Hindlimb muscle (tissue), 1 donor: ENCODE measurements around the gene TSEN54. TPM values are rescaled to one million over a fixed set of nuclear protein-coding genes. Genes with fewer than 3 reads are reported as not detected.
"Not testable (repeated sequence)": the region's sequence is repeated elsewhere in the genome, so short reads cannot be mapped to it uniquely, and the experiment has no call there.

Experiments used
- DNase-seq: peaks from one replicate; pipeline ENCODE4 v3.0.0-alpha.2; 2013
- polyA plus RNA-seq: library from polyadenylated mRNA; unstranded; fragments of 120-200 nt; gene quantifications from one replicate; pipeline ENCODE4 v1.2.1, GENCODE V29; 2013; ENCODE audit not compliant: insufficient read length

TSEN54 gene
- polyA plus RNA-seq, 1 donor, result 27.0 TPM

- DNase-seq, result no peak
Measured at GRCh38 chr17:75518983-75519537, 2.7 kb downstream of the TSEN54 start.

GRCh38 chr17:75520413-75520812 lies 4.1 kb downstream of the TSEN54 start:
- DNase-seq, result not testable (repeated sequence)

- no peak for DNase-seq
Measured at GRCh38 chr17:75521290-75521689, 5.0 kb downstream of the TSEN54 start.

- DNase-seq, result no peak
Measured at GRCh38 chr17:75521951-75522727, 5.8 kb downstream of the TSEN54 start.

- DNase-seq, result no peak
Measured at GRCh38 chr17:75523647-75524046, 7.3 kb downstream of the TSEN54 start.

- DNase-seq, result no peak
Measured at GRCh38 chr17:75524269-75524969, 8.1 kb downstream of the TSEN54 start.

DNA sequence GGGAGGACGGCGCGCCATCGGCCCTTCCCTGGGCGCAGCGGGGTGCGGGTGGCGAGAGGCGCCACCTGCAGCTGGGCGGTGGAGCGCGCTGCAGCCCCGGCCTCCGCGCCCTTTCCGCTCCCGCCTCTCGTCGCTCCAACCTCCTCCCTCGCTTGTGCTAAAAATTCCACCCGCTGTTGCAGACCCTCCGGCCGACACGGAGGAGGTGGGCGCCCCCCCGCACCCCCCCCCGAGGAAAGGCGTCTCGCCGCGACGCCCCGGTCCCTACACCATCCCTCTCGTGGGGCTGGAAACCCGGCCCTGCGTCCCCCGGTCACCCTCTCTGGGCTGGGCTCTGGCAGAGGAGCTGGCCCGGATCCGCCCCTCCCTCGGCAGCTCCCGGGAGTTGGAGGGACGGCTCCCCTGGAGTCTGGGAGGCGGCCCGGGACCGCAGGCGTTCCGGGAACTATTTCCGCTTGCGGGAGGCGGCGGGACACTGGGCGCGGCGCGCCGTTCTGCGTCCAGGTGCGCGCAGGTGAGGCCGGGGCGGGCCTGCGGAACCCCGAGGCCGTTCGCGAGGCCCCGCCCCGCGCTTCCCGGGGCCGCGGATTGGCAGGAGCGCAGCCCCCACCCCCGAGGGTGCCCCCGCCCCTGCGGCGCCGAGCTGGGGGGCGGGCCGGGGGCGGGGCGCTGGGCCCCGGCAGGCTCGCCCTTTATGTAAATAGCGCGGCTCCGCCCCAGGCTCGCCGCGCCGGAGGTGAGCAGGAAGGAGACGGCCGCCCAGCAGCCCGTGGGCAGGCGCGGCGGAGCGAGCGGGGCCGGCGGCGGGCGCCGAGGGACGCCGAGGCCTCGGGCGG lies 8.9 kb downstream of the TSEN54 start, which contains the start of gene LLGL2:
Gene LLGL2, plus strand, starts transcription at position 728 of the 836 bp plus-strand sequence. CDS start 17,730 bp downstream, outside the sequence.
- peak; percentile 53 for DNase-seq

- no peak for DNase-seq
Measured at GRCh38 chr17:75525806-75526554, 9.7 kb downstream of the TSEN54 start.

DNA sequence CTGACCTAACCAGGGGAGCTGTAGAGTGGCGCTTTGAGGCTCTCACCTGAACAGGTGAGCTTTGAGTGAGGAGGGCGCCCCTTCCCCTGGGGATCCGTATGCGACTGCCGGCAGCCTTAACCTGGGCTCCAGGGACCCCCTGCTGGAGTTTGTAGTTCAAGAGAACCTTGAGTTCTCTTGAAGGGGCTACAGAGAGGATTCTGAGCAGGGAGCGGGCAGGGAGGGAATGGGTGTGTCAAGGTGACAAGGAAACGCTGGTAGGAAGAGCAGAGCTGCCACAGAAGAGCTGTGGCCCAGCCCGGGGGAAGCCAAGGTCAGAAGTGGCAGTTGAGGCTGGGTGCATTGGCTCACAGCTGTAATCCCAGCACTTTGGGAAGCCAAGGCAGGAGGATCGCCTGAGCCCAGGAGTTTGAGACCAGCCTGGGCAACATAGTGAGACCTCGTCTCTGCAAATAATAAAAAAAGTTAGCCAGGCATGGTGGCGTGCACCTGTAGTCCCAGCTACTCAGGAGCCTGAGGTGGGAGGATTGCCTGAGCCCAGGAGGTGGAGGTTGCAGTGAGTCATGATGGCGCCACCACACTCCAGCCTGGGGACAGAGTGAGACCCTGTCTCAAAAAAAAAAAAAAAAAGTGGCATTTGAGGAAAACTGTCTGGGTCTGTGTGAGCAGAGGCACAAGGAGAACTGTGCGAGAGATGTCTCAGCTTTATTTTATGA lies 10.4 kb downstream of the TSEN54 start:
- DNase-seq, result no peak

DNA sequence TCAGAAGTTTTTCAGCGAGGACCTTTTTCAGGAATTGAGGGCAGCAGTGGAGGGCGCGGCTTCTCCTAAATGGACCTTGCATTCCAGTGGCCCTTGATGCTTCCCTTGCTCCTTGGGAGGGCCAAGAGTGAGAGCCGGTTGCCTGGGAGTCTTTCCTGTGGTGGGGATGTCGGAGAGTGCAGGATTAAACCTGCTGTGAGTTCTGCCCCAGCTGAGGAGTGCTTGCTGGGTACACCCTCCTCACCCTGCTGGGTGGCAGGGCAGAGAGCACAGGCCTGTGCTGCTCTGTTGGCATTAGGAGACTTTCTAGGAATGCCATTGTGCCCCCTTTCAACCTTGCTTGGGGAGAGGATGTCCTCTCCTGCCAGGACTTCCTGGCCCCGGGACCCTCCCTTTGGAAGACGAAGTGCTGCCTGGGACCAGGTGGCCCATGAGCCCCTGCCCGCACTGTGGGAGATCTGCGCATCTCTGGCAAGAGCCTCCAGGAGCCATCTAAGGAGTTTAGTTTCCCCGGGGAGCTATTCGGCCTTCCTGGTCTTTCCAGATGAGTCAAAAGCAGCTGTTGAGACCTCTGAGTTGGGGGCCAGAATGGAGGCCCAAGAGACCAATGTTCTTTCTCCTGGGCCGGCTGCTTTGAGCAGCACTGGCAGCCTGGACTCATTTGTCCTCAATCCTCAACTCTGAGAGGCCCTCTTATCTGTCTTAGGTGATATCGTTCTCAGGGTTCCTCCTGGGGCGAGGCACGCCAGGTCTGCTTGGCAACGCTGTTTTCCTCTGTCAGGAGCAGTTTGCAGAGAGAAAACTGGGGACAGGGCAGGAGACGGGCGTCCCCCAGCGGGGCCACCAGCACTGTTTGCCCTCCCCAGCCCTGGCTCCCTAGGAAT lies 14.8 kb downstream of the TSEN54 start:
- DNase-seq, result no peak

DNA sequence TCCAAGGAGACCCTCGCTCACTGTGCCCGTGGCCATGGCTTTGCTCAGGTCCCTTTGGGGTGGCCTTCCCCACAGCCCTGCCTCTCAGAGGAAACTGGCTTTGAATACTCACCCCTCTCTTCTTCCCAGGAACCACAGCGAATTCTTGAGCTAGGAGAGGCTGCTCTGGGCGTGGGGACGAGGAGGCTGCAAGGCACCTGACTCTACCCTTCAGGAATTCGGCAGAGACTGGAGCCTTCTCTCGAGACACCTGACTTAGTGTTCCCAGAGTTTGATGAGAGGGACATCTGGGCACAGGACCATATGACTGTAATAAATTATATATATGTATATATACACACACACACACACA lies 15.4 kb downstream of the TSEN54 start:
- no peak for DNase-seq

DNA sequence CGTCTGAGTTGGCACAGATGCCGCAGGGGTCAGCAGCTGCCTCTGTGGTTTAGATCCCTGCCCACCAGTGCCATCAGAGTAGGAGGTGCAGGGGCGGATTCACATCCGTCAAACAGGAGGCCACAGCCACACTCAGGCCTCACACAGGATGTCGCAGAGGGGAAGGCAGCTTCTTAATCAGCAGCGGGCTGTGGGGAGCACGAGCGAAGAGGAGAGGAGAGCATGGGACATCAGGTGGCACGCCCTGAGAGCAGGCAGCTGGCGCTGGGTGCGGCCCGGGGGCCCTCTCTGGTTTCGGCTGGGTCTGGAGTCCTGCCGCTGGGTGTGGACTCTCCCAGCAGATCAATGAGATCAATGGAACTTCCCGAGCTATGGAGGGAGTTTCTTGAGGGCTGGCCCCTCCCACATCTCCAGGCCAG lies 18.8 kb downstream of the TSEN54 start:
- no peak for DNase-seq

GRCh38 chr17:75535871-75536270 lies 19.5 kb downstream of the TSEN54 start:
- no peak for DNase-seq

DNA sequence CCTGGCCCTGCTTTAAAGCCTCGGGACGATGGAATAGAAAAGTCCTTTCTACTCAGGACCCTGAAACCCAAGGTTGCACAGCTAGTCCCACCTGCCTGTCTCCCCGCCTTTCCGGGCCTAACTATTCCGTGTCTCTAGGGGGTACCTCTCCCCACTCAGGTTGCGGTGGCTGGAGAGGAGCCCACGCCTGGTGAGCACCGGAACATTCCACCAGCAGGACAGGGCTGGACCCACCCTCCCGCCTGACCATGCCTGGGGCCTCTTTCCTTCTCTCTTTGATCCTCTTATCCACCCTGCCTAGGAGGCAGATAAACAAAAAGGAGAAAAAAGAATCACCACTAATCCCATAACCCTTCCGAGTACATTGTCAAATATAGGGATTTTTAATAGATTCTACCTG lies 20.0 kb downstream of the TSEN54 start:
- no peak for DNase-seq

DNA sequence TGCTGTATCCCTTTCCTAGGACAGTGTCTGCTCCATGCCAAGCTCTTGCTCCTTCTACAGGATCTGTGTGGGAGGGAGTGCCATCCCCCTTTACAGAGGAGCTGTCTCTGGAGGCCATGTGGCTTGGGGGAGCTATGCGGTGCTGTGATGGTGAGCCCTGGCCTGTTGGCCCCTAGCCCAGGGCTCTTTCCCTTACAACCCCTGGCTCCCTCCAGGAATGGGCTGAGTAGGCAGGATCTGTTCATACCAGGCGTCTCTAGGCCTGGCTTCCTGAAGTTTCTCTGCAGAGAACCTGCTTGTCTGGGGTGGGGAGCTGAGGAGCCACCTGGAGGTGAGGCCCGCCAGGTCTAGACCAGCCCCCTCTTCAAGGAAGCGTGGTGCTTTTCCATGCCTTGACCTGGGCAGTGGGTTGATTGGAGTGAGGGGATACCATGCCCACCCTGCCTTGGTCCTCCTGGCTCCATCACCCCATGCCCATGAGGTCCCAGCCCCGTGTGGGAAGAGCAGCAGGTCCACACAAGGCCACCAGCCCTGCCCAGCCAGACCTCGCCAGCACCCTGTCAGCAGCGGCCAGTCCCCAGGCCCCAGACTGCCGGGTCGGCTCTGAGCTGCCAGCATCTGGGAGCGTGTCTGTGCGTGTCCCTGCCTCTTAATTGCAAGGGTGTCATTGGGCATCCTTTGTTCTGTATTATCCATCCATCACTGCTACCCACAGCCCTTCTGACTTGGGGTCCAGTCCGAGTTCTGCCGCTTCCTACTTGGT lies 23.8 kb downstream of the TSEN54 start:
- DNase-seq, result no peak

- no peak for DNase-seq
Measured at GRCh38 chr17:75540923-75541503, 24.7 kb downstream of the TSEN54 start.

- DNase-seq, result no peak
Measured at GRCh38 chr17:75542229-75542628, 25.9 kb downstream of the TSEN54 start.

- no peak for DNase-seq
Measured at GRCh38 chr17:75542728-75543336, 26.5 kb downstream of the TSEN54 start.

- no peak for DNase-seq
Measured at GRCh38 chr17:75544250-75544649, 27.9 kb downstream of the TSEN54 start.
